Measurements from ENCODE around the gene TMEM18.
"Not testable (repeated sequence)": the region's sequence is repeated elsewhere in the genome, so short reads cannot be mapped to it uniquely, and the experiment has no call there.

The TMEM18 gene

GRCh38 chr2:677056-677958, at the start of gene TMEM18:
Gene TMEM18 (minus strand): TSS chr2:677406. CDS start chr2:677345, 61 bp downstream.
- DNase-seq (ENCODE audit: low spot score) = peak; percentile 95

GRCh38 chr2:726169-726568, 49.0 kb upstream of the TMEM18 start:
- no peak for DNase-seq (ENCODE audit: low spot score)

- no peak for DNase-seq (ENCODE audit: low spot score)
These were observed 48.3 kb upstream of the TMEM18 start for GRCh38 chr2:725468-725867.

- DNase-seq (ENCODE audit: low spot score) = no peak
These were observed 46.6 kb upstream of the TMEM18 start for GRCh38 chr2:723761-724160.

GRCh38 chr2:720842-721241, 43.6 kb upstream of the TMEM18 start:
- no peak for DNase-seq (ENCODE audit: low spot score)

GRCh38 chr2:719734-720133, 42.5 kb upstream of the TMEM18 start:
- no peak for DNase-seq (ENCODE audit: low spot score)

GRCh38 chr2:719191-719590, 42.0 kb upstream of the TMEM18 start:
- no peak for DNase-seq (ENCODE audit: low spot score)

GRCh38 chr2:717661-718060, 40.5 kb upstream of the TMEM18 start:
- no peak for DNase-seq (ENCODE audit: low spot score)

- no peak for DNase-seq (ENCODE audit: low spot score)
These were observed 38.8 kb upstream of the TMEM18 start for GRCh38 chr2:715854-716560.

- no peak for DNase-seq (ENCODE audit: low spot score)
These were observed 37.8 kb upstream of the TMEM18 start for GRCh38 chr2:715038-715437.

GRCh38 chr2:714005-714741, 37.0 kb upstream of the TMEM18 start:
- DNase-seq (ENCODE audit: low spot score) = no peak

- DNase-seq (ENCODE audit: low spot score) = no peak
These were observed 33.9 kb upstream of the TMEM18 start for GRCh38 chr2:710867-711665.

GRCh38 chr2:709138-709765, 32.0 kb upstream of the TMEM18 start:
- no peak for DNase-seq (ENCODE audit: low spot score)

- DNase-seq (ENCODE audit: low spot score) = no peak
These were observed 31.5 kb upstream of the TMEM18 start for GRCh38 chr2:708667-709066.

GRCh38 chr2:705971-706511, 28.8 kb upstream of the TMEM18 start:
- DNase-seq (ENCODE audit: low spot score) = no peak

- not testable (repeated sequence) for DNase-seq (ENCODE audit: low spot score)
These were observed 25.6 kb upstream of the TMEM18 start for GRCh38 chr2:702765-703164.

- DNase-seq (ENCODE audit: low spot score) = no peak
These were observed 19.9 kb upstream of the TMEM18 start for GRCh38 chr2:696999-697627.

- DNase-seq (ENCODE audit: low spot score) = no peak
These were observed 19.3 kb upstream of the TMEM18 start for GRCh38 chr2:696463-696862.

GRCh38 chr2:694906-695510, 17.8 kb upstream of the TMEM18 start:
- no peak for DNase-seq (ENCODE audit: low spot score)

GRCh38 chr2:694174-694573, 17.0 kb upstream of the TMEM18 start:
- no peak for DNase-seq (ENCODE audit: low spot score)
